Measurements from ENCODE around the gene SCNN1B.

DNA sequence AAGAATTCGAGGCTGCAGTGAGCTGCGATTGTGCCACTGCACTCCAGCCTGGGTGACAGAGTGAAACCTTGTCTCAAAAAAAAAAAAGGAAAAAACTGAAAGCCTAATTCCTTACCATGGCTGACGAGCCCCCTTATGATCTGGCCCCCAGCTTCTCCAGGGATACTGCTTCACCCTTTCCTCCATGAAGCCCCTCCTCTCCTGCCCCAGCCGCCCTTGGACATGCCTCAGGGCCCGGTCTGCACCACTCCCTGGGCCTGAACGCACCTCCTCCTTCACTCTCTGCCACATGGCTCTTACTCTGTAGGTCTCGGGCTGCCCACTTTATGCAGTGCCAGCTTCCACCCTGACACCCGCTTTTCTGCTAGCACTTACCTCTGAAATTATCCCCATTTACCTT lies 85.6 kb downstream of the SCNN1B start:
- TF ChIP-seq, protein P1, sequence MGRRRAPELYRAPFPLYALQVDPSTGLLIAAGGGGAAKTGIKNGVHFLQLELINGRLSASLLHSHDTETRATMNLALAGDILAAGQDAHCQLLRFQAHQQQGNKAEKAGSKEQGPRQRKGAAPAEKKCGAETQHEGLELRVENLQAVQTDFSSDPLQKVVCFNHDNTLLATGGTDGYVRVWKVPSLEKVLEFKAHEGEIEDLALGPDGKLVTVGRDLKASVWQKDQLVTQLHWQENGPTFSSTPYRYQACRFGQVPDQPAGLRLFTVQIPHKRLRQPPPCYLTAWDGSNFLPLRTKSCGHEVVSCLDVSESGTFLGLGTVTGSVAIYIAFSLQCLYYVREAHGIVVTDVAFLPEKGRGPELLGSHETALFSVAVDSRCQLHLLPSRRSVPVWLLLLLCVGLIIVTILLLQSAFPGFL (CRISPR knock-in tag; IDR thresholded peaks at IDR 0.05) = no peak
- TF ChIP-seq, protein P2, sequence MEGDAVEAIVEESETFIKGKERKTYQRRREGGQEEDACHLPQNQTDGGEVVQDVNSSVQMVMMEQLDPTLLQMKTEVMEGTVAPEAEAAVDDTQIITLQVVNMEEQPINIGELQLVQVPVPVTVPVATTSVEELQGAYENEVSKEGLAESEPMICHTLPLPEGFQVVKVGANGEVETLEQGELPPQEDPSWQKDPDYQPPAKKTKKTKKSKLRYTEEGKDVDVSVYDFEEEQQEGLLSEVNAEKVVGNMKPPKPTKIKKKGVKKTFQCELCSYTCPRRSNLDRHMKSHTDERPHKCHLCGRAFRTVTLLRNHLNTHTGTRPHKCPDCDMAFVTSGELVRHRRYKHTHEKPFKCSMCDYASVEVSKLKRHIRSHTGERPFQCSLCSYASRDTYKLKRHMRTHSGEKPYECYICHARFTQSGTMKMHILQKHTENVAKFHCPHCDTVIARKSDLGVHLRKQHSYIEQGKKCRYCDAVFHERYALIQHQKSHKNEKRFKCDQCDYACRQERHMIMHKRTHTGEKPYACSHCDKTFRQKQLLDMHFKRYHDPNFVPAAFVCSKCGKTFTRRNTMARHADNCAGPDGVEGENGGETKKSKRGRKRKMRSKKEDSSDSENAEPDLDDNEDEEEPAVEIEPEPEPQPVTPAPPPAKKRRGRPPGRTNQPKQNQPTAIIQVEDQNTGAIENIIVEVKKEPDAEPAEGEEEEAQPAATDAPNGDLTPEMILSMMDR (CRISPR knock-in tag; IDR thresholded peaks at IDR 0.05) = no peak
- TF ChIP-seq ZNF816 (CRISPR knock-in tag; IDR thresholded peaks at IDR 0.05; ENCODE audit: borderline replicate concordance) = no peak
- TF ChIP-seq ZNF136 (CRISPR knock-in tag; IDR thresholded peaks at IDR 0.05; ENCODE audit: low read depth) = no peak
- TF ChIP-seq, protein P3, sequence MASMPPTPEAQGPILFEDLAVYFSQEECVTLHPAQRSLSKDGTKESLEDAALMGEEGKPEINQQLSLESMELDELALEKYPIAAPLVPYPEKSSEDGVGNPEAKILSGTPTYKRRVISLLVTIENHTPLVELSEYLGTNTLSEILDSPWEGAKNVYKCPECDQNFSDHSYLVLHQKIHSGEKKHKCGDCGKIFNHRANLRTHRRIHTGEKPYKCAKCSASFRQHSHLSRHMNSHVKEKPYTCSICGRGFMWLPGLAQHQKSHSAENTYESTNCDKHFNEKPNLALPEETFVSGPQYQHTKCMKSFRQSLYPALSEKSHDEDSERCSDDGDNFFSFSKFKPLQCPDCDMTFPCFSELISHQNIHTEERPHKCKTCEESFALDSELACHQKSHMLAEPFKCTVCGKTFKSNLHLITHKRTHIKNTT (CRISPR knock-in tag; IDR thresholded peaks at IDR 0.05) = no peak
- no peak for TF ChIP-seq ZNF788 (CRISPR knock-in tag; IDR thresholded peaks at IDR 0.05; ENCODE audit: borderline replicate concordance)
- TF ChIP-seq NR2C2 (CRISPR knock-in tag; IDR thresholded peaks at IDR 0.05; ENCODE audit: borderline replicate concordance) = no peak
- no peak for TF ChIP-seq ZNF546 (CRISPR knock-in tag; conservative IDR thresholded peaks at IDR 0.05)
- TF ChIP-seq MAFK (conservative IDR thresholded peaks at IDR 0.05 in 1 of 2, IDR thresholded peaks at IDR 0.05 in 1 of 2; ENCODE audit: low read length in 2 of 2) = no peak
- TF ChIP-seq TBL1XR1 (IDR thresholded peaks at IDR 0.05; ENCODE audit: borderline replicate concordance, low read length, partially characterized antibody) = no peak
- TF ChIP-seq ZMYM3 (CRISPR knock-in tag; IDR thresholded peaks at IDR 0.05) = no peak
- no peak for TF ChIP-seq FOXJ3 (CRISPR knock-in tag; IDR thresholded peaks at IDR 0.05; ENCODE audit: borderline replicate concordance)
- TF ChIP-seq, protein P4, sequence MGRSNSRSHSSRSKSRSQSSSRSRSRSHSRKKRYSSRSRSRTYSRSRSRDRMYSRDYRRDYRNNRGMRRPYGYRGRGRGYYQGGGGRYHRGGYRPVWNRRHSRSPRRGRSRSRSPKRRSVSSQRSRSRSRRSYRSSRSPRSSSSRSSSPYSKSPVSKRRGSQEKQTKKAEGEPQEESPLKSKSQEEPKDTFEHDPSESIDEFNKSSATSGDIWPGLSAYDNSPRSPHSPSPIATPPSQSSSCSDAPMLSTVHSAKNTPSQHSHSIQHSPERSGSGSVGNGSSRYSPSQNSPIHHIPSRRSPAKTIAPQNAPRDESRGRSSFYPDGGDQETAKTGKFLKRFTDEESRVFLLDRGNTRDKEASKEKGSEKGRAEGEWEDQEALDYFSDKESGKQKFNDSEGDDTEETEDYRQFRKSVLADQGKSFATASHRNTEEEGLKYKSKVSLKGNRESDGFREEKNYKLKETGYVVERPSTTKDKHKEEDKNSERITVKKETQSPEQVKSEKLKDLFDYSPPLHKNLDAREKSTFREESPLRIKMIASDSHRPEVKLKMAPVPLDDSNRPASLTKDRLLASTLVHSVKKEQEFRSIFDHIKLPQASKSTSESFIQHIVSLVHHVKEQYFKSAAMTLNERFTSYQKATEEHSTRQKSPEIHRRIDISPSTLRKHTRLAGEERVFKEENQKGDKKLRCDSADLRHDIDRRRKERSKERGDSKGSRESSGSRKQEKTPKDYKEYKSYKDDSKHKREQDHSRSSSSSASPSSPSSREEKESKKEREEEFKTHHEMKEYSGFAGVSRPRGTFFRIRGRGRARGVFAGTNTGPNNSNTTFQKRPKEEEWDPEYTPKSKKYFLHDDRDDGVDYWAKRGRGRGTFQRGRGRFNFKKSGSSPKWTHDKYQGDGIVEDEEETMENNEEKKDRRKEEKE (IDR thresholded peaks at IDR 0.05) = no peak

All from HepG2 (cell line).